ENCODE measurements around the gene OLFML3. TPM values are rescaled to one million over a fixed set of nuclear protein-coding genes. Genes with fewer than 3 reads are reported as not detected.

The OLFML3 gene
- total and polyA plus RNA-seq, 2 of the 8 experiments (the other 6 are each of a cell fraction or from before 2014, with no cell fraction given) = 56.0 to 72.3 TPM

GRCh38 chr1:113946678-113947387 is 32.4 kb upstream of the OLFML3 start:
- no peak overlapping the region for H2AFZ ChIP-seq (ENCODE audit: low read length)
- H4K8ac ChIP-seq (ENCODE audit: extremely low read depth, insufficient read depth, low read length) = no peak overlapping the region
- no peak overlapping the region for H2BK120ac ChIP-seq (replicated peaks; ENCODE audit: low read depth, low read length)
- H3K56ac ChIP-seq (replicated peaks; ENCODE audit: insufficient read length, low read depth, low read length) = no peak overlapping the region
- H3K79me2 ChIP-seq (ENCODE audit: control insufficient read depth in 1 of 2, insufficient read depth in 2 of 2, low read length in 2 of 2) = peaks cover 0 to 33% of the 10 kb centered on the region in 2 experiments; a peak in 2 of 4 replicates
- H4K20me1 ChIP-seq (replicated peaks in 1 of 2; ENCODE audit: control insufficient read depth in 1 of 2, insufficient read depth in 2 of 2, low read length in 2 of 2) = no peaks in the 10 kb centered on the region
- H3K18ac ChIP-seq (ENCODE audit: extremely low read depth, low read length) = no peak overlapping the region
- H3K4me1 ChIP-seq (replicated peaks in 1 of 4; ENCODE audit: control insufficient read depth in 3 of 4, insufficient read depth in 4 of 4, low read length in 3 of 4) = no peaks in the 10 kb centered on the region
- H2BK15ac ChIP-seq (ENCODE audit: low read length) = no peak overlapping the region
- no peaks in the 10 kb centered on the region for H3K23me2 ChIP-seq (ENCODE audit: low read depth, low read length)
- H3K4me3 ChIP-seq (ENCODE audit: extremely low read depth in 1 of 4, insufficient read depth in 2 of 4, low read depth in 3 of 4, low read length in 4 of 4) = no peak overlapping the region
- no peak overlapping the region for H3K9ac ChIP-seq (replicated peaks in 1 of 4; ENCODE audit: extremely low read depth in 1 of 4, low read depth in 3 of 4, low read length in 3 of 4)
- no peak overlapping the region for H4K5ac ChIP-seq (ENCODE audit: insufficient read length, low read depth, low read length)
- H2BK5ac ChIP-seq (ENCODE audit: low read depth, low read length) = no peak overlapping the region
- H2BK20ac ChIP-seq (ENCODE audit: low read length) = no peak overlapping the region
- H2AK5ac ChIP-seq (ENCODE audit: low read depth, low read length) = no peak overlapping the region
- no peak overlapping the region for H3K14ac ChIP-seq (ENCODE audit: insufficient read length)
- no peak overlapping the region for H3K4me2 ChIP-seq (ENCODE audit: insufficient read depth in 1 of 2, low read depth in 2 of 2, low read length in 2 of 2)
- H3K27ac ChIP-seq (ENCODE audit: low read depth, low read length) = no peak overlapping the region
- no peaks in the 10 kb centered on the region for H3K27me3 ChIP-seq (replicated peaks in 1 of 4; ENCODE audit: control insufficient read depth in 3 of 4, extremely low read depth in 1 of 4, insufficient read depth in 3 of 4, low read length in 3 of 4)
- H3K9me3 ChIP-seq (ENCODE audit: insufficient read depth in 2 of 2, low read depth in 1 of 2, low read length in 1 of 2) = no peaks in the 10 kb centered on the region
- no peak for DNase-seq (ENCODE audit: low read depth in 1 of 2, low spot score in 2 of 2)
- H3K36me3 ChIP-seq (ENCODE audit: control insufficient read depth in 2 of 4, insufficient read depth in 4 of 4, low read length in 3 of 4) = peaks cover 0 to 11% (median 0%) of the 10 kb centered on the region in 4 experiments; a peak in 1 of 8 replicates
- H3K79me1 ChIP-seq (ENCODE audit: low read depth, low read length) = no peaks in the 10 kb centered on the region; the same call in 1 of the 2 replicates
- H2BK12ac ChIP-seq (ENCODE audit: low read depth, low read length) = no peak overlapping the region
- CTCF ChIA-PET (ENCODE audit: partially characterized antibody) = interaction anchor here (0.7 to 9.3 kb wide), 12 partner anchors 9 to 1228 kb away, joined by 3 to 31 read pairs (median 3); a partner anchor contains a TSS
- WGBS, 2 experiments (ENCODE audit: extremely low coverage in 1 of 2, insufficient coverage in 1 of 2, insufficient read length in 1 of 2, insufficient replicate concordance in 2 of 2, low coverage in 1 of 2, low lambda C conversion rate in 2 of 2, missing lambda C conversion rate in 1 of 2) = 88% methylated on average over 3 of the region's 3 CpGs; no CpG with 5 or more reads in 1 of the 2 experiments
- H3K4ac ChIP-seq (replicated peaks; ENCODE audit: insufficient read length, low read depth, low read length) = no peak overlapping the region
- FAIRE-seq = no peak
- H4K91ac ChIP-seq (replicated peaks; ENCODE audit: insufficient read length, low read length) = no peak overlapping the region
- no peak overlapping the region for H3K23ac ChIP-seq (ENCODE audit: insufficient read length)
- POLR2A ChIA-PET (ENCODE audit: partially characterized antibody) = interaction anchor here (1.2 to 1.4 kb wide), 3 partner anchors 17 to 135 kb away, joined by 3 to 4 read pairs (median 3); partner anchors contain the start of gene RSBN1
- no peak for TF ChIP-seq CEBPB (IDR thresholded peaks at IDR 0.05; ENCODE audit: low read depth, low read length)
- TF ChIP-seq CBX8 (IDR thresholded peaks at IDR 0.05; ENCODE audit: borderline replicate concordance, low read depth, low read length) = no peak
- TF ChIP-seq TAF1 (IDR thresholded peaks at IDR 0.05; ENCODE audit: low read depth, low read length) = no peak
- no peak for TF ChIP-seq RAD21 (IDR thresholded peaks at IDR 0.05 in 1 of 2, conservative IDR thresholded peaks at IDR 0.05 in 1 of 2; ENCODE audit: low read depth in 2 of 2, low read length in 2 of 2)
- TF ChIP-seq SRF (IDR thresholded peaks at IDR 0.05; ENCODE audit: low read depth, low read length) = no peak
- TF ChIP-seq, protein P1, sequence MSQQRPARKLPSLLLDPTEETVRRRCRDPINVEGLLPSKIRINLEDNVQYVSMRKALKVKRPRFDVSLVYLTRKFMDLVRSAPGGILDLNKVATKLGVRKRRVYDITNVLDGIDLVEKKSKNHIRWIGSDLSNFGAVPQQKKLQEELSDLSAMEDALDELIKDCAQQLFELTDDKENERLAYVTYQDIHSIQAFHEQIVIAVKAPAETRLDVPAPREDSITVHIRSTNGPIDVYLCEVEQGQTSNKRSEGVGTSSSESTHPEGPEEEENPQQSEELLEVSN (IDR thresholded peaks at IDR 0.05) = no peak
- no peak for TF ChIP-seq CREB1 (IDR thresholded peaks at IDR 0.05)
- no peak for TF ChIP-seq TAF7 (optimal IDR thresholded peaks at IDR 0.05; ENCODE audit: borderline replicate concordance, low read depth, low read length)
- TF ChIP-seq SIN3A (conservative IDR thresholded peaks at IDR 0.05 in 1 of 2, IDR thresholded peaks at IDR 0.05 in 1 of 2; ENCODE audit: low read depth in 1 of 2, low read length in 2 of 2) = no peak
- no peak for TF ChIP-seq MAFK (IDR thresholded peaks at IDR 0.05; ENCODE audit: low read depth, low read length)

All from H1 (cell line).